GM10248 (cell line): ENCODE data around the gene VAMP4.

ENCODE experiments used
- CTCF ChIA-PET: fragments of 300-600 bp; sonication (Branson Sonifier 250); formaldehyde crosslinking; extraction: SDS; loops from one replicate; lab custom pipeline; 2021; ENCODE audit warnings: antibody characterized with exemption; lab: Yijun Ruan, JAX
- POLR2A ChIA-PET: fragments of 350-650 bp; sonication (Branson Sonifier 250); formaldehyde crosslinking; extraction: SDS; loops from one replicate; lab custom pipeline; 2020; ENCODE audit warnings: antibody characterized with exemption; lab: Yijun Ruan, JAX
- DNase-seq: peaks from one replicate; pipeline ENCODE4 v3.0.0; 2012; ENCODE audit errors: extremely low spot score
- CTCF ChIP-seq: IDR thresholded peaks from 2 replicates; pipeline ENCODE4 v1.5.1; 2012; ENCODE audit warnings: mild to moderate bottlenecking, low read depth; ENCODE audit errors: extremely low read depth, missing control alignments, control extremely low read depth

Gene VAMP4

GRCh38 chr1:171784784-171785183 lies 42.9 kb upstream of the VAMP4 start:
- ChIA-PET CTCF (interaction anchor here (1.3 to 3.8 kb wide), 7 partner anchors 9 to 300 kb away, joined by 5 to 28 read pairs (median 8); partner anchors contain the start of gene PRRC2C), POLR2A (no interaction called here)
- peak; percentile 36 for DNase-seq
- no peak for TF ChIP-seq CTCF

DNA sequence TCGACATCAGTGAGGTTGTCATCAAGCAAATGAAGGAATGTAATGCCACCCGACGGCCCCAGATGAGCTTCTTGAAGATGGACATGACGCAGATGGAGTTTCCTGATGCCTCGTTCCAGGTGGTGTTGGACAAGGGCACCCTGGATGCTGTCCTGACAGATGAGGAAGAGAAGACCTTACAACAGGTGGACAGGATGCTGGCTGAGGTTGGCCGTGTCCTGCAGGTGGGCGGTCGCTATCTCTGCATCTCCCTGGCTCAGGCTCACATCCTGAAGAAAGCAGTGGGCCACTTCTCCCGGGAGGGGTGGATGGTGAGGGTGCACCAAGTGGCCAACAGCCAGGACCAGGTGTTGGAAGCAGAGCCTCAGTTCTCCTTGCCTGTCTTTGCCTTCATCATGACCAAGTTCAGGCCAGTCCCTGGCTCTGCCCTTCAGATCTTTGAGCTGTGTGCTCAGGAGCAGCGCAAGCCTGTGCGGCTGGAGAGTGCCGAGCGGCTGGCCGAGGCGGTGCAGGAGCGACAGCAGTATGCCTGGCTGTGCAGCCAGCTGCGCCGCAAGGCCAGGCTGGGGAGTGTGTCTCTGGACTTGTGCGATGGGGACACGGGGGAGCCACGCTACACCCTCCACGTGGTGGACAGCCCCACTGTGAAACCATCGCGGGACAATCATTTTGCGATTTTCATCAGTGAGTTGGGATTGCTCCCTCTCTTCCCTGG lies 42.1 kb upstream of the VAMP4 start:
- CTCF ChIA-PET = interaction anchor here (1.3 to 3.8 kb wide), 4 partner anchors 16 to 299 kb away, joined by 5 to 28 read pairs (median 7); partner anchors contain the start of gene PRRC2C
- no peak for DNase-seq
- no peak for TF ChIP-seq CTCF
- POLR2A ChIA-PET = no interaction called here

DNA sequence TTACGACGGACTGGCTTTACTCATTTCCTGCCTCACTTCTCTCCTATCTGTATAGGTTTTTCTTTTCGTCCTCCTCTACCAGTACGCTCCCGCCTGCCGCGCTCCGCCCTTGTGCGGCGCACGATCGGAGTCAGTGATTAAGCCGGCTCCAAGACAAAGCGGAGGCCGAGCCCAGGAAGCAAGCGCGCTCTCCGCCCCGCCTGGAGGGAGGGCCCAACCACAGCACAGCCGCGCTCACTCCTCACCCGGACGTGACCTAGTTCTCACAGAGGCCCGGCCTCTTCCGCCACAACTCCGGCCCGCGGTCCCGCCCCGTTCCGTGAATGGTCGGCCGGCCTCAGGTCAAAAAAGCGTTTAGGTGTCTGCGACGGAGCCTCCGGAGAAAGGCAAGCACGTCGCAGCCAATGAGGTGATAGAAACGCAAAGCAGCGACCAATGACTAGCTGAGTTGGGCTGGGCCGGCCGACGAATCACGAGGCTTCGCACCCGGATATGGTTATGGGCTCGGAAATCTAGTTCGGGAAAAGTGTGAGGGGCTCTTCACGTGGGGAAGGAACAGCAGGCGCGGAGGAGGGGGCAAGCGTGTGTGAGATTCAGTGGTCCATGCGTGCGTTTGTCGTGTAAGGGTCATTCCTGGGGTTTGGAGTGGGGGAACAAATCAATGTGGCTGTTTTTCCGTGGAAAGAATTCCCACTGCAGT lies 39.5 kb upstream of the VAMP4 start, which contains the start of gene METTL13:
TSS of gene METTL13 (plus strand) at position 485 of the 700 bp plus-strand sequence. CDS start 308 bp downstream, outside the sequence.
- POLR2A ChIA-PET = interaction anchor here (0.6 kb wide), 1 partner anchor 99 kb away, joined by 3 read pairs; no protein-coding TSS in a partner anchor
- CTCF ChIA-PET = interaction anchor here (1.4 to 1.6 kb wide), 2 partner anchors 13 to 19 kb away, joined by 3 to 5 read pairs; no protein-coding TSS in a partner anchor

DNA sequence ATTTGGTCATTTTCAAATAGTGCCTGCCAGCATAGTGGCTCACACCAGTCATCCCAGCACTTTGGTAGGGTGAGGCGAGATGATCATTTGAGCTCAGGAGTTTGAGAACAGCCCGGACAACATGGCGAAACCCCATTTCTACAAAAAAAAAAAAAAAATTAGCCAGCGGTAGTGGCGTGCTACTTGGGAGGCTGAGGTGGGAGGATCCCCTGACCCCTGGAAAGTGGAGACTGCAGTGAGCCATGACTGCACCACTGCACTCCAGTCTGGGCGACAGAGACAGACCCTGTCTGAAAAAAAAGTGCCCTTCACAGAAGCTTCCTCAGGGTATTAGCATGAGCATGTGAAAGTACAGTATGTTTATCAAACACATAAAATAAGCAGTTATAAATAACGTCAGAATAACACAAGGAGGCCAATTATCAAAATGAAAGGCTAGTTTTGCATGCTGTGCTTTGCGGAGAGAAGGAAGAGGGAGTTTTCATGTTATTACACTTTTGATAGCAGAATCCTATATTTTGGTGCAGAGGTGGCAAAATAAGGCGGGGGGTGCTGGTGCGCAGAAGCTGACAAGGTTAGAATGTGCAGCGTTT lies 38.8 kb upstream of the VAMP4 start:
- ChIA-PET CTCF (interaction anchor here (1.4 to 1.6 kb wide), 3 partner anchors 14 to 20 kb away, joined by 3 to 5 read pairs (median 4); no protein-coding TSS in a partner anchor), POLR2A (no interaction called here)
- TF ChIP-seq CTCF = no peak
- DNase-seq = no peak

More for the DNA sequence above, 39.5 kb upstream of the VAMP4 start, which contains the start of gene METTL13:
- DNase-seq = peak; percentile 97
- no peak for TF ChIP-seq CTCF

DNA sequence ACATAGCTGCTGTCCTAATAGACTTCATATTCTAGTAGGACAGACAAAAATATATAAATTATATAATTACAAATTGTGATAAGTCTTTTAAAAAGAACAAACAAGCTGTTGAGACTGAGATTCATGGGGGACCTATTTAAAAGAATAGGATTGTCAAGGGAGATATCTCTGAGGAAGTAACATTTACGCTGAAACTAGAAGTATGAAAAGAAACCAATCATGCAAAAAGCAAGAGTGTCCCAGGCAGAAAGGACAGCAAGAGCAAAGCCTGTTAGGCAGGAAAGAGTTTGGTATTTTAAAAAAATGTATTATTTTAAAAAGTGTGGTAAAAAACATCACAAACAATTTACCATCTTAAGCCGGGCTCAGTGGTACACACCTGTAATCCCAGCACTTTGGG lies 30.4 kb upstream of the VAMP4 start:
- ChIA-PET CTCF (interaction anchor here (2.0 kb wide), 1 partner anchor 30 kb away, joined by 5 read pairs; the partner anchor contains the start of gene VAMP4), POLR2A (interaction anchor here (0.6 kb wide), 1 partner anchor 152 kb away, joined by 4 read pairs; no protein-coding TSS in a partner anchor)
- peak; percentile 27 for DNase-seq
- TF ChIP-seq CTCF = no peak

DNA sequence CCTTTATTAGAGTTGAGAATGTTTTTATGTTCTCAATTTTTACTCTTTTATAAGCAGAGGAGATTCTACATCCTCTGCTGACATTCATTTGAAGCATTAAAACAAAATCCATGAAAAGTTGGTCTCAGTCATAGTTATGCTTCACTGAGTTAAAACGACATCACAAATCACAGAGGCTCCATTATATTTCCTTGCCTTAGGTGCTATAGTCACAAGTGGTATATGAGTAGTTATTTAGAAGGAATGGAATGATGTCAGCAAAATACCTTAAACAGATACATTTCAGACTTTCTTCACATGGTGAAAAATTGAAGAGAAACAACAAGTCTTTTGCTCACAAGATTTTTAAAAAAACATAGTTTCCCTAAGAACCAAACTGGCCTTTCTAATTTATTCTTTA lies 27.9 kb upstream of the VAMP4 start:
- ChIA-PET CTCF (no interaction called here), POLR2A (no interaction called here)
- no peak for TF ChIP-seq CTCF
- DNase-seq = no peak
